Pancreas (tissue), 10 donors: ENCODE results near the gene P2RX4. TPM values are rescaled to one million over a fixed set of nuclear protein-coding genes. Genes with fewer than 3 reads are reported as not detected.
A peak's percentile ranks its signal among the peaks of the same experiment; 100 is the strongest.

Source experiments
- ATAC-seq, 4 donors: fragments of 200-7000 bp; cut with Tn5 transposase; one replicate each; pipeline versions ENCODE4 v1.8.0 to v1.9.1; 2020; ENCODE audit warnings: mild to moderate bottlenecking in 4 of 4, moderate library complexity in 4 of 4
- DNase-seq, 6 donors: peaks; one replicate each; pipeline ENCODE4 v3.0.0-alpha.2; 2020
- FAIRE-seq: peaks from 2 replicates; lab custom pipeline; 2012; peaks lifted over from hg19 to GRCh38; lab: Jason Lieb, UNC
- H3K27ac ChIP-seq, 4 donors: fragments of 200-600 bp; sonication (generic); 1 replicate in 3 of 4; 2 replicates in 1 of 4; pipeline versions ENCODE4 v1.5.0 to v1.8.0; 2020
- H3K27me3 ChIP-seq, 4 donors: fragments of 200-600 bp; one replicate each; pipeline ENCODE4 v1.8.0; 2021
- H3K36me3 ChIP-seq, 3 donors: fragments of 200-600 bp; sonication (generic) in 1 of 3; one replicate each; pipeline versions ENCODE4 v1.5.0 to v1.8.0; 2020 to 2021
- H3K4me1 ChIP-seq, 3 donors: fragments of 200-600 bp; one replicate each; pipeline ENCODE4 v1.8.0; 2021
- H3K4me3 ChIP-seq, 4 donors: fragments of 200-600 bp; sonication (generic) in 2 of 4; one replicate each; pipeline versions ENCODE4 v1.5.0 to v1.8.0; 2020 to 2021
- H3K9me3 ChIP-seq, 4 donors: fragments of 200-600 bp; one replicate each; pipeline ENCODE4 v1.8.0; 2021
- WGBS, 2 donors: extraction: QIAGEN DNeasy Blood & Tissue Kit; methylation state at CpG; one replicate each; pipeline ENCODE4 v1.1.7; 2013; 5-methylcytosine and 5-hydroxymethylcytosine counted together
- intact Hi-C, 3 donors: fragments of 100-400 bp; cut with DNase I; formaldehyde crosslinking; loops; one replicate each; pipeline versions ENCODE4 v1.11.1 to v1.14.2; 2022
- polyA plus RNA-seq, 2 donors: library from polyadenylated mRNA; stranded (reverse); fragments of 200-250 nt; gene quantifications; one replicate each; pipeline ENCODE4 v1.2.3, GENCODE V29; 2013
- total RNA-seq, 6 donors: library from RNA; stranded (reverse); fragmentation: NEBNext Ultra II Directional in 4 of 6; extraction: Animal tissue kit (Norgen Biotek cat#: 25700) in 4 of 6; gene quantifications; one replicate each; pipeline versions ENCODE4 v1.2.1 to v1.2.4, GENCODE V29; 2021 to 2023
- TF ChIP-seq, protein P1 (sequence below), 4 donors: fragments of 200-600 bp; sonication (generic) in 3 of 4; IDR thresholded peaks; one replicate each; pipeline versions ENCODE4 v1.5.0 to v1.8.0; 2021; ENCODE audit warnings: antibody characterized with exemption in 4 of 4
- donor health status: healthy with polysubstance abuse.
- donor health status: DM: no; HTN: no; CAD: no; lungs with moderate emphysema.
- donor health status: DM: no; HTN: no; CAD: no.
- donor health status: control.
- donor health status: control.
- donor health status: Bipolar disorder and iron deficiency.
- donor health status: DM: yes; HTN: yes; CAD: no.
- donor health status: DM: no; HTN: no; CAD: no.
- donor health status: DM: no; HTN: no; CAD: no.
- donor health status: DM: yes; HTN: yes; CAD: no.

The P2RX4 gene
- total and polyA plus RNA-seq, 8 donors: 27.5 to 60.1 (median 33.1) TPM

DNA sequence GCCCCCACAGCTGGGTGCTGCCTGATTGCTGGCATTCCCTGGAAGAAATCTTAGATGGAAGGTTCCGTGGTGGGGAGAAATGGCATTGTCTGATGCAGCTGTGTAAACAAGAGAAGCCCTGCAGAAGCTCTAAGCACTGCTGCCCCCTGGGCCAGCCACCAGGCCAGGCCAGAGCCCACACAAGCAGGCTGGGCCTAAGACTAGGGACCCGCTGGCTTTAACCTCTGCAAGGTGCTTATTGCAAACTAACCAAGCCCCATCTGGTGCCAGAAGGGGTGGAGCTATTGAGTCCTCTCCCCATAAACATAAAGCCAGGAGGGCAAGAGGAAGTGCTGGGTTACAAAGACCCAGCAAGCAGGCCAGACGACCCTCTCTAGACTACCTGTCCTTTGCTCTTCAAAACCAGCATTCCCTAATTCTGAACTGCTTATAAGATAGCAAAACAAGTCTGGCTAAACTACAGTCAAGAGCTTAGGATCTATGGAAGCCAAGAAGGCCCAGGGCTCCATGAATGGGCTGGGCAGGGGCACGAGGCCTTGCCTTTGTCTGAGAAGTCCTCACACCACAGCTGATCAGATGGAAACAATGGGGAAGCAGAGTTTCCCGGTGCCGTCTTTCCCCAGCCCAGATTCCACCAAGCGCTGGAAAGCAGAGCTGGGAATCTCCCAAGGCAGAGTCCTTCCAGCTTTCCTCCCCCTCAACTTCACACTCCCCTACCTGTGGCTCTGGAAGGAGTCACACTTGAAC lies 28.8 kb downstream of the P2RX4 start:
- ATAC-seq (peak in 3 of 4 donors; percentile 44 to 52 (median 48)), FAIRE-seq (no peak), DNase-seq (peak in 2 of 6 donors; percentile 57 to 67)
- intact Hi-C loops: no loop called here
- H3K4me1 ChIP-seq: peaks cover 14 to 26% (median 20%) of the 10 kb centered on the region in 3 donors
- 49 to 54% methylated on average over 7 of the region's 7 CpGs for WGBS, 2 donors
- peak overlapping the region; percentile 14 to 86 (median 65) for H3K27ac ChIP-seq
- peaks cover 0 to 2% (median under 1%) of the 10 kb centered on the region in 3 donors for H3K36me3 ChIP-seq
- no peaks in the 10 kb centered on the region for H3K9me3 ChIP-seq
- no peaks in the 10 kb centered on the region for H3K27me3 ChIP-seq
- H3K4me3 ChIP-seq: no peak overlapping the region
- TF ChIP-seq, protein P1, sequence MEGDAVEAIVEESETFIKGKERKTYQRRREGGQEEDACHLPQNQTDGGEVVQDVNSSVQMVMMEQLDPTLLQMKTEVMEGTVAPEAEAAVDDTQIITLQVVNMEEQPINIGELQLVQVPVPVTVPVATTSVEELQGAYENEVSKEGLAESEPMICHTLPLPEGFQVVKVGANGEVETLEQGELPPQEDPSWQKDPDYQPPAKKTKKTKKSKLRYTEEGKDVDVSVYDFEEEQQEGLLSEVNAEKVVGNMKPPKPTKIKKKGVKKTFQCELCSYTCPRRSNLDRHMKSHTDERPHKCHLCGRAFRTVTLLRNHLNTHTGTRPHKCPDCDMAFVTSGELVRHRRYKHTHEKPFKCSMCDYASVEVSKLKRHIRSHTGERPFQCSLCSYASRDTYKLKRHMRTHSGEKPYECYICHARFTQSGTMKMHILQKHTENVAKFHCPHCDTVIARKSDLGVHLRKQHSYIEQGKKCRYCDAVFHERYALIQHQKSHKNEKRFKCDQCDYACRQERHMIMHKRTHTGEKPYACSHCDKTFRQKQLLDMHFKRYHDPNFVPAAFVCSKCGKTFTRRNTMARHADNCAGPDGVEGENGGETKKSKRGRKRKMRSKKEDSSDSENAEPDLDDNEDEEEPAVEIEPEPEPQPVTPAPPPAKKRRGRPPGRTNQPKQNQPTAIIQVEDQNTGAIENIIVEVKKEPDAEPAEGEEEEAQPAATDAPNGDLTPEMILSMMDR (IDR thresholded peaks at IDR 0.05): no peak

DNA sequence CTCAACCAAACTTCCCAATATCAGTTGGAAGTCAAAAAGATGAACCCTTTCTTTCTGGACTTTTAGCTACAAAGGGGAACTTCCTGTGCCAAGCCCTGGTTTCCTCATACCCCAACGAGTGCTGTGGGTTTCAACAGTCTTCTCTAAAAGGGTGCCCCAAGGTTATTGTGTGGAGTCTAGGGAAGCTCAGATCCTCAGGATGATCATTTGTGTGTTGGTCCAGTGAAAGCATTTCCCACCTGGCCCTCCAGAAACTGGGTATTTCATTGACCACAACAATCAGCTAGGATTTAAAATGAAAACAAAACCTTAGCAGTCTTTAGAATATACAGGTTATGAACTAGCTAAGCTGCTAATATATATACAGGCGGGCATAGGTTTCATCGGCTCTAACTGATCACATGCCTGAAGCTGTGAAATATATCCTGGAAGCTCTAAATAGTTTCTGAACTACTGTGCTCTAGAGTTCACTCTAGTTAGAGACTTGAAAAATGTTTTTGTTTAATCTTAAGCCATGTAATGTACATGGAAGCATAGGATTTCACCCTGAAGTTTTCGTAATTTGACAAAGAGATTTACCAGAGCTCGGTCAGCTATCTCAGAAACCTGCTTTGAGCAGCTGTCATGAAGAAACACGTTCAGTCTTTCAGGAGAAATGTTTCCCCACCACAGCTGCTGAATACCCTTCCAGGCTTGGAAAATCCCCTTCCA lies 29.6 kb downstream of the P2RX4 start:
- no peaks in the 10 kb centered on the region for H3K9me3 ChIP-seq

DNA sequence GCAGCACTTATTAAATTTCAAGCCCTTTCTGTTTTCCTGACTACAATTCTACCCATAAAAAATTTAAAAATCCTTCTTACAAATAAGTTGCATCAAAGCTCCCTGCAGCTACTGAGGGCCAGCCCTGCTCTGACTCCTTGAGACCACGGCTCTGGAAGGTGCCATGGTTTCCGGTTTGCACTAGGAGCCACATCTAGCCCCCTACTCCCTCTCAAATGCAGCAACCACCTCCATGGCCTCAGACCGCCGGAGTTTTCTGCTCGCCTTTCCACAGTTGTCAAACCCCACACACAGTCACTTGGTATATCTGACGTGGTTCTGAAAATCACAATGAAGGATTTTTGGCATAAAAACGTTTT lies 30.1 kb downstream of the P2RX4 start:
- Histone ChIP-seq H3K27me3 (no peaks in the 10 kb centered on the region), H3K9me3 (no peaks in the 10 kb centered on the region), H3K4me1 (peaks cover 14 to 26% (median 20%) of the 10 kb centered on the region in 3 donors), H3K27ac (no peak overlapping the region), H3K36me3 (no peaks in the 10 kb centered on the region), H3K4me3 (peak overlapping the region in 1 of 4 donors; percentile 11)
- FAIRE-seq: no peak
- no peak for ATAC-seq
- 82 to 85% methylated on average over 7 of the region's 7 CpGs for WGBS, 2 donors
- TF ChIP-seq, protein P1 (IDR thresholded peaks at IDR 0.05): no peak
- DNase-seq: no peak
- intact Hi-C loops: no loop called here

More for the DNA sequence above, 29.6 kb downstream of the P2RX4 start:
- TF ChIP-seq, protein P1 (IDR thresholded peaks at IDR 0.05): no peak
- Histone ChIP-seq H3K27ac (peak overlapping the region in 3 of 4 donors; percentile 62 to 86 (median 68)), H3K4me1 (peaks cover 14 to 26% (median 20%) of the 10 kb centered on the region in 3 donors), H3K4me3 (no peak overlapping the region), H3K36me3 (no peaks in the 10 kb centered on the region), H3K27me3 (no peaks in the 10 kb centered on the region)
- intact Hi-C loops: no loop called here
- WGBS, 2 donors: 71 to 74% methylated on average over 6 of the region's 6 CpGs
- DNase-seq: no peak
- FAIRE-seq: no peak
- ATAC-seq: peak in 1 of 4 donors; percentile 1

DNA sequence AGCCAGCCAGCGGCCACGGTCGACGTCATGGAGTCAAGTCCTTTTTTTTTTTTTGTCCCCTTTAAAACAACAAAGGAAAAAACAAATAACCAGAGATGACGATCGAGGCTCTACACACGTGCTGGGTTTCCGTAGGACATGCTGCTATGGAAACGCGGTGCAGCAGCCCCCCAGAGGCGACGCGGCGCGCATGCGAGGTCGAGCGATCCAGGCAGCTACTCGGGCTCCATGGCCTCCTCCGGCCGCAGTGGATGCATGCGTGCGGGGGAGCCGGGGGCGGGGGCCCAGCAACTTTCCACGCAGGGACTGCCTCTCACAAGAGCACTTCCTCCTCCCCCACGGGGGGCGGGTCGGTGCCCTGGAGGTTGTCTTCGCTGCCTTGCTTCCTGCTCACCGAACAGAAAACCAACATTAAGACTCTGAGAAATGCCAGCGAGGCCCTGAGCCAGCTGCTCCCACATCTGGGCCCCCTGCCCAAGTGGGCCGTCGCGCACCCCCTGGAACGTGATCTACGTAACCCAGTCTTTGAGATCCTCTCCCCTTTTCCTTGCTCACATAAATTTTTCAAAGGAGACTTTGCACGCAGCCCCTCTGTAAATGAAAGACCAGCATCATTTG lies 30.7 kb downstream of the P2RX4 start:
- Histone ChIP-seq H3K27ac (peak overlapping the region in 1 of 4 donors; percentile 12), H3K27me3 (no peaks in the 10 kb centered on the region), H3K36me3 (no peaks in the 10 kb centered on the region), H3K4me3 (peak overlapping the region in 1 of 4 donors; percentile 11), H3K4me1 (peaks cover 14 to 26% (median 20%) of the 10 kb centered on the region in 3 donors), H3K9me3 (no peaks in the 10 kb centered on the region)
- TF ChIP-seq, protein P1 (IDR thresholded peaks at IDR 0.05): no peak
- no peak for FAIRE-seq
- ATAC-seq: peak in 3 of 4 donors; percentile 1 to 31 (median 1)
- intact Hi-C loops: no loop called here
- 81 to 83% methylated on average over 38 of the region's 38 CpGs for WGBS, 2 donors
- DNase-seq: peak in 1 of 6 donors; percentile 50
